A549 (cell line): ENCODE data around the gene CYP1A1. TPM values are rescaled to one million over a fixed set of nuclear protein-coding genes. Genes with fewer than 3 reads are reported as not detected.

Source experiments
- ATAC-seq, 2 experiments: fragments of 200-7000 bp in 1 of 2; fragments of >200 bp in 1 of 2; cut with Nextera tagmentation in 1 of 2; cut with Tn5 transposase in 1 of 2; 3 replicates each; pipeline versions ENCODE4 v1.8.0 to v1.9.1; 2018 to 2020; ENCODE audit warnings: mild to moderate bottlenecking in 1 of 2, moderate library complexity in 1 of 2
- CTCF ChIA-PET: fragments of 300-600 bp; sonication (Branson Sonifier 250); formaldehyde crosslinking; extraction: SDS; loops from one replicate; lab custom pipeline; 2021; ENCODE audit warnings: antibody characterized with exemption, inconsistent platforms; lab: Yijun Ruan, JAX
- POLR2A ChIA-PET: fragments of 350-600 bp; formaldehyde crosslinking; extraction: SDS; loops from one replicate; lab custom pipeline; 2021; ENCODE audit warnings: antibody characterized with exemption, inconsistent platforms; lab: Yijun Ruan, JAX
- DNase-seq, 2 experiments: peaks; one replicate each; pipeline versions ENCODE4 v3.0.0 to v3.0.0-alpha.2; 2011 to 2016; ENCODE audit warnings: low read depth in 1 of 2, low spot score in 1 of 2
- FAIRE-seq: peaks from 2 replicates; lab custom pipeline; 2011; peaks lifted over from hg19 to GRCh38; lab: Jason Lieb, UNC
- H3K27ac ChIP-seq, 2 experiments: fragments of >200 bp; sonication (Bioruptor Twin); formaldehyde crosslinking; 3 replicates each; pipeline ENCODE4 v1.5.1; 2016 to 2017
- H3K4me1 ChIP-seq: fragments of >200 bp; sonication (Bioruptor Twin); formaldehyde crosslinking; 3 replicates; pipeline ENCODE4 v1.6.1; 2016
- H3K4me2 ChIP-seq: fragments of >200 bp; sonication (Bioruptor Twin); formaldehyde crosslinking; 3 replicates; pipeline ENCODE4 v1.6.1; 2016
- H3K4me3 ChIP-seq: fragments of >200 bp; sonication (Bioruptor Twin); formaldehyde crosslinking; 3 replicates; pipeline ENCODE4 v1.5.1; 2016
- H3K9me3 ChIP-seq: fragments of >200 bp; sonication (Bioruptor Twin); formaldehyde crosslinking; 3 replicates; pipeline ENCODE4 v1.6.1; 2016
- CBX2 ChIP-seq: fragments of 200-600 bp; sonication (generic); IDR thresholded peaks from 2 replicates; pipeline ENCODE4 v1.6.1; 2016; ENCODE audit warnings: low read depth, mild to moderate bottlenecking, borderline replicate concordance
- CBX8 ChIP-seq: fragments of 200-600 bp; sonication (generic); IDR thresholded peaks from 2 replicates; pipeline ENCODE4 v1.6.1; 2016
- FOSL2 ChIP-seq, 2 experiments: fragments of 450-650 bp in 1 of 2; fragments of >200 bp in 1 of 2; sonication (Bioruptor Twin) in 1 of 2; formaldehyde crosslinking; IDR thresholded peaks; 2 replicates each; pipeline versions ENCODE4 v1.5.0 to v1.6.1; 2016 to 2020; ENCODE audit warnings: mild to moderate bottlenecking in 1 of 2, moderate library complexity in 1 of 2
- FOXS1 ChIP-seq: fragments of 250-450 bp; sonication (Bioruptor Pico); IDR thresholded peaks from 2 replicates; pipeline ENCODE4 v1.5.0; 2020; ENCODE audit warnings: mild to moderate bottlenecking, moderate library complexity
- HDAC2 ChIP-seq: fragments of 200-600 bp; sonication (generic); IDR thresholded peaks from 2 replicates; pipeline ENCODE4 v1.6.1; 2016
- JUNB ChIP-seq: fragments of >200 bp; sonication (Bioruptor Twin); formaldehyde crosslinking; IDR thresholded peaks from 2 replicates; pipeline ENCODE4 v1.6.1; 2016
- KDM1A ChIP-seq: fragments of 200-600 bp; sonication (generic); IDR thresholded peaks from 2 replicates; pipeline ENCODE4 v1.6.1; 2016; ENCODE audit warnings: low read depth, mild to moderate bottlenecking
- KDM5A ChIP-seq: fragments of 200-600 bp; sonication (generic); IDR thresholded peaks from 2 replicates; pipeline ENCODE4 v1.6.1; 2016; ENCODE audit warnings: antibody characterized with exemption, mild to moderate bottlenecking
- MAFK ChIP-seq: fragments of 450-650 bp; IDR thresholded peaks from 2 replicates; pipeline ENCODE4 v1.6.1; 2014; ENCODE audit not compliant: partially characterized antibody
- MAZ ChIP-seq: fragments of 150-350 bp; IDR thresholded peaks from 2 replicates; pipeline ENCODE4 v1.6.1; 2014; ENCODE audit warnings: antibody characterized with exemption, low read depth, low read length, borderline replicate concordance
- NPAS2 ChIP-seq: fragments of 250-450 bp; sonication (Bioruptor Pico); IDR thresholded peaks from 2 replicates; pipeline ENCODE4 v1.8.0; 2022; ENCODE audit warnings: mild to moderate bottlenecking, moderate library complexity, borderline replicate concordance
- NR3C1 ChIP-seq: fragments of >200 bp; sonication (Bioruptor Twin); formaldehyde crosslinking; IDR thresholded peaks from 3 replicates; pipeline ENCODE4 v1.6.1; 2017
- POLR2A ChIP-seq: IDR thresholded peaks from 2 replicates; pipeline ENCODE4 v1.6.1; 2012; ENCODE audit warnings: mild to moderate bottlenecking, low read length
- RARB ChIP-seq: fragments of 250-450 bp; sonication (Bioruptor Pico); IDR thresholded peaks from 2 replicates; pipeline ENCODE4 v1.8.0; 2021; ENCODE audit warnings: mild to moderate bottlenecking, moderate library complexity
- RNF2 ChIP-seq: fragments of 200-600 bp; sonication (generic); IDR thresholded peaks from 2 replicates; pipeline ENCODE4 v1.6.1; 2016; ENCODE audit warnings: low read depth, mild to moderate bottlenecking, antibody characterized with exemption, moderate library complexity, borderline replicate concordance
- SMC3 ChIP-seq: fragments of >200 bp; sonication (Bioruptor Twin); formaldehyde crosslinking; IDR thresholded peaks from 3 replicates; pipeline ENCODE4 v1.6.1; 2018; ENCODE audit warnings: inconsistent platforms
- SREBF2 ChIP-seq: fragments of 450-650 bp; IDR thresholded peaks from 2 replicates; pipeline ENCODE4 v1.6.1; 2014; ENCODE audit warnings: mild to moderate bottlenecking, moderate library complexity
- TFCP2L1 ChIP-seq: fragments of 250-450 bp; sonication (Bioruptor Pico); IDR thresholded peaks from 2 replicates; pipeline ENCODE4 v1.5.0; 2021; ENCODE audit warnings: mild to moderate bottlenecking
- TP53 ChIP-seq: fragments of 250-450 bp; sonication (Bioruptor Pico); IDR thresholded peaks from 2 replicates; pipeline ENCODE4 v1.5.0; 2021; ENCODE audit warnings: mild to moderate bottlenecking, moderate library complexity
- ZNF302 ChIP-seq: fragments of 250-450 bp; sonication (Bioruptor Pico); IDR thresholded peaks from 2 replicates; pipeline ENCODE4 v1.9.0; 2021; ENCODE audit warnings: inconsistent platforms, mild to moderate bottlenecking, moderate library complexity
- ZSCAN20 ChIP-seq: fragments of 250-450 bp; sonication (Bioruptor Pico); IDR thresholded peaks from 2 replicates; pipeline ENCODE4 v1.8.0; 2022; ENCODE audit warnings: mild to moderate bottlenecking, moderate library complexity
- WGBS: methylation state at CpG from one replicate; pipeline ENCODE4 v1.1.6; 2017; ENCODE audit errors: missing lambda C conversion rate; 5-methylcytosine and 5-hydroxymethylcytosine counted together
- polyA plus RNA-seq, 4 experiments: library from polyadenylated mRNA; depleted of rRNA in 3 of 4; stranded (reverse); fragments of >200 nt; fragmentation: RNase III in 1 of 4; extraction: RNeasy Plus Mini Kit Qiagen cat#74134 plus additional on column Dnase treatment in 1 of 4; gene quantifications; 2 replicates in 3 of 4; 3 replicates in 1 of 4; pipeline ENCODE4 v1.2.3, GENCODE V29; 2011 to 2017
- TF ChIP-seq, protein P1 (sequence below): IDR thresholded peaks from 2 replicates; pipeline ENCODE4 v1.6.1; 2012
- TF ChIP-seq, protein P2 (sequence below): fragments of 200-600 bp; sonication (generic); IDR thresholded peaks from 2 replicates; pipeline ENCODE4 v1.6.1; 2016; ENCODE audit warnings: antibody characterized with exemption, mild to moderate bottlenecking, moderate library complexity
- TF ChIP-seq, protein P3 (sequence below): fragments of >200 bp; sonication (Bioruptor Twin); formaldehyde crosslinking; IDR thresholded peaks from 3 replicates; pipeline ENCODE4 v1.6.1; 2016
- TF ChIP-seq, protein P4 (sequence below): fragments of 250-450 bp; sonication (Bioruptor Pico); IDR thresholded peaks from 2 replicates; pipeline ENCODE4 v1.5.0; 2020; ENCODE audit warnings: low read depth, mild to moderate bottlenecking, moderate library complexity
- TF ChIP-seq, protein P5 (sequence below): fragments of >200 bp; sonication (Bioruptor Twin); formaldehyde crosslinking; IDR thresholded peaks from 2 replicates; pipeline ENCODE4 v1.6.1; 2016
- TF ChIP-seq, protein P6 (sequence below): fragments of 150-350 bp; IDR thresholded peaks from 2 replicates; pipeline ENCODE4 v1.6.1; 2014; ENCODE audit warnings: low read depth, mild to moderate bottlenecking, low read length
- TF ChIP-seq, protein P7 (sequence below): fragments of >200 bp; sonication (Bioruptor Twin); formaldehyde crosslinking; IDR thresholded peaks from 3 replicates; pipeline ENCODE4 v1.5.1; 2016

Gene CYP1A1
- polyA plus RNA-seq, 2 of the 4 experiments (the other 2 are of a cell fraction), result 0.25 to 0.50 TPM

DNA sequence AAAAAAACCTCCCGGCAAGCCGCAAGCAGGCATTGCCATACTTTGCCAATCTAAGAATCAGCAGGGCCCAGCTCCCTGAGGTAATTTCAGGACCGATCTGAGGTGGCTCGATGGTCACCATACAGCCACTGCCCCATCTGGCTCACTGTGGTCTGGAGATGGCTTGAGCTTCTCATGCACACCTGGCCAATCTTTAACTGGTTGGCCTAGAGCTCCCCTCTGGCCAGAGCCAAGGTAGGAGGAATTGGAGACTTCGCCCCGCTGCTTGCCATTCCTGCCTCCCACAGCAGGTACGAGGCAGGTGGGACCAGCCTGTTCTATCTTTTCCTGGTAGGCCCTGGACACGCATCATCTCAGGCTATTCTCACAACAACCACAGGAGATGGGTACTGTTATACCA, 33.4 kb upstream of the CYP1A1 start:
- Histone ChIP-seq H3K4me2 (no peak overlapping the region), H3K27ac (no peak overlapping the region), H3K9me3 (no peaks in the 10 kb centered on the region), H3K4me1 (no peaks in the 10 kb centered on the region)
- no peak for FAIRE-seq
- ChIA-PET CTCF (interaction anchor here (7.2 to 65.6 kb wide), 3 partner anchors 12 to 126 kb away, joined by 102 to 1908 read pairs (median 701); partner anchors contain the start of genes CPLX3, LMAN1L and ULK3), POLR2A (no interaction called here)
- no peak for DNase-seq
- 85% methylated on average over 7 of the region's 8 CpGs for WGBS
- no peak for ATAC-seq
- TF ChIP-seq HDAC2, result no peak
- TF ChIP-seq, protein P1, sequence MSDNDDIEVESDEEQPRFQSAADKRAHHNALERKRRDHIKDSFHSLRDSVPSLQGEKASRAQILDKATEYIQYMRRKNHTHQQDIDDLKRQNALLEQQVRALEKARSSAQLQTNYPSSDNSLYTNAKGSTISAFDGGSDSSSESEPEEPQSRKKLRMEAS, result no peak
- TF ChIP-seq ZSCAN20 (CRISPR knock-in tag), result no peak
- TF ChIP-seq, protein P2, sequence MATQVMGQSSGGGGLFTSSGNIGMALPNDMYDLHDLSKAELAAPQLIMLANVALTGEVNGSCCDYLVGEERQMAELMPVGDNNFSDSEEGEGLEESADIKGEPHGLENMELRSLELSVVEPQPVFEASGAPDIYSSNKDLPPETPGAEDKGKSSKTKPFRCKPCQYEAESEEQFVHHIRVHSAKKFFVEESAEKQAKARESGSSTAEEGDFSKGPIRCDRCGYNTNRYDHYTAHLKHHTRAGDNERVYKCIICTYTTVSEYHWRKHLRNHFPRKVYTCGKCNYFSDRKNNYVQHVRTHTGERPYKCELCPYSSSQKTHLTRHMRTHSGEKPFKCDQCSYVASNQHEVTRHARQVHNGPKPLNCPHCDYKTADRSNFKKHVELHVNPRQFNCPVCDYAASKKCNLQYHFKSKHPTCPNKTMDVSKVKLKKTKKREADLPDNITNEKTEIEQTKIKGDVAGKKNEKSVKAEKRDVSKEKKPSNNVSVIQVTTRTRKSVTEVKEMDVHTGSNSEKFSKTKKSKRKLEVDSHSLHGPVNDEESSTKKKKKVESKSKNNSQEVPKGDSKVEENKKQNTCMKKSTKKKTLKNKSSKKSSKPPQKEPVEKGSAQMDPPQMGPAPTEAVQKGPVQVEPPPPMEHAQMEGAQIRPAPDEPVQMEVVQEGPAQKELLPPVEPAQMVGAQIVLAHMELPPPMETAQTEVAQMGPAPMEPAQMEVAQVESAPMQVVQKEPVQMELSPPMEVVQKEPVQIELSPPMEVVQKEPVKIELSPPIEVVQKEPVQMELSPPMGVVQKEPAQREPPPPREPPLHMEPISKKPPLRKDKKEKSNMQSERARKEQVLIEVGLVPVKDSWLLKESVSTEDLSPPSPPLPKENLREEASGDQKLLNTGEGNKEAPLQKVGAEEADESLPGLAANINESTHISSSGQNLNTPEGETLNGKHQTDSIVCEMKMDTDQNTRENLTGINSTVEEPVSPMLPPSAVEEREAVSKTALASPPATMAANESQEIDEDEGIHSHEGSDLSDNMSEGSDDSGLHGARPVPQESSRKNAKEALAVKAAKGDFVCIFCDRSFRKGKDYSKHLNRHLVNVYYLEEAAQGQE, result no peak
- TF ChIP-seq, protein P3, sequence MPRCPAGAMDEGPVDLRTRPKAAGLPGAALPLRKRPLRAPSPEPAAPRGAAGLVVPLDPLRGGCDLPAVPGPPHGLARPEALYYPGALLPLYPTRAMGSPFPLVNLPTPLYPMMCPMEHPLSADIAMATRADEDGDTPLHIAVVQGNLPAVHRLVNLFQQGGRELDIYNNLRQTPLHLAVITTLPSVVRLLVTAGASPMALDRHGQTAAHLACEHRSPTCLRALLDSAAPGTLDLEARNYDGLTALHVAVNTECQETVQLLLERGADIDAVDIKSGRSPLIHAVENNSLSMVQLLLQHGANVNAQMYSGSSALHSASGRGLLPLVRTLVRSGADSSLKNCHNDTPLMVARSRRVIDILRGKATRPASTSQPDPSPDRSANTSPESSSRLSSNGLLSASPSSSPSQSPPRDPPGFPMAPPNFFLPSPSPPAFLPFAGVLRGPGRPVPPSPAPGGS, result no peak
- TF ChIP-seq MAFK, result no peak
- TF ChIP-seq KDM1A, result no peak
- TF ChIP-seq SMC3, result no peak
- TF ChIP-seq RARB, result no peak
- TF ChIP-seq SREBF2, result no peak
- TF ChIP-seq, protein P4, sequence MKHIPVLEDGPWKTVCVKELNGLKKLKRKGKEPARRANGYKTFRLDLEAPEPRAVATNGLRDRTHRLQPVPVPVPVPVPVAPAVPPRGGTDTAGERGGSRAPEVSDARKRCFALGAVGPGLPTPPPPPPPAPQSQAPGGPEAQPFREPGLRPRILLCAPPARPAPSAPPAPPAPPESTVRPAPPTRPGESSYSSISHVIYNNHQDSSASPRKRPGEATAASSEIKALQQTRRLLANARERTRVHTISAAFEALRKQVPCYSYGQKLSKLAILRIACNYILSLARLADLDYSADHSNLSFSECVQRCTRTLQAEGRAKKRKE, result no peak
- TF ChIP-seq RNF2, result no peak
- no peak for TF ChIP-seq NPAS2 (CRISPR knock-in tag)
- TF ChIP-seq FOXS1 (CRISPR knock-in tag), result no peak
- TF ChIP-seq, protein P5, sequence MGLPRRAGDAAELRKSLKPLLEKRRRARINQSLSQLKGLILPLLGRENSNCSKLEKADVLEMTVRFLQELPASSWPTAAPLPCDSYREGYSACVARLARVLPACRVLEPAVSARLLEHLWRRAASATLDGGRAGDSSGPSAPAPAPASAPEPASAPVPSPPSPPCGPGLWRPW, result no peak
- no peak for TF ChIP-seq TFCP2L1 (CRISPR knock-in tag)
- no peak for TF ChIP-seq NR3C1
- TF ChIP-seq JUNB, result no peak
- TF ChIP-seq MAZ, result no peak
- TF ChIP-seq FOSL2 (IDR thresholded peaks at IDR 0.05), result no peak
- no peak for TF ChIP-seq FOSL2 (CRISPR knock-in tag; IDR thresholded peaks at IDR 0.05)
- TF ChIP-seq, all 56 proteins: peak for 0
- H3K4me3 ChIP-seq, result no peak overlapping the region

DNA sequence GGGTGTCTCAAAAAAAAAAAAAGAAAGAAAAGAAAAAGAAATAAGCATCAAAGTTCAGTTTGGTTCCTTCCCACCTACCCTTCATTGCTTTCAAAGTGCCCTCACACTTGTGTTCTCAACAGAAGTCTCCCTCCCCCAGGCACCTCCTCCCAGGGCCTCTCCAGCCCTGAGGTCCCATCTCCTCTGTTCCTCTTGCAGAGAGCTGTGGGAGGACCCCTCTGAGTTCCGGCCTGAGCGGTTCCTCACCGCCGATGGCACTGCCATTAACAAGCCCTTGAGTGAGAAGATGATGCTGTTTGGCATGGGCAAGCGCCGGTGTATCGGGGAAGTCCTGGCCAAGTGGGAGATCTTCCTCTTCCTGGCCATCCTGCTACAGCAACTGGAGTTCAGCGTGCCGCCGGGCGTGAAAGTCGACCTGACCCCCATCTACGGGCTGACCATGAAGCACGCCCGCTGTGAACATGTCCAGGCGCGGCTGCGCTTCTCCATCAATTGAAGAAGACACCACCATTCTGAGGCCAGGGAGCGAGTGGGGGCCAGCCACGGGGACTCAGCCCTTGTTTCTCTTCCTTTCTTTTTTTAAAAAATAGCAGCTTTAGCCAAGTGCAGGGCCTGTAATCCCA, 29.4 kb upstream of the CYP1A1 start:
- H3K27ac ChIP-seq, result no peak overlapping the region
- H3K9me3 ChIP-seq, result no peaks in the 10 kb centered on the region
- 78% methylated on average over 9 of the region's 20 CpGs for WGBS
- no peak for TF ChIP-seq RARB
- TF ChIP-seq KDM5A, result no peak
- no peak for TF ChIP-seq CBX2
- TF ChIP-seq POLR2A, result no peak
- TF ChIP-seq ZSCAN20 (CRISPR knock-in tag), result no peak
- TF ChIP-seq CBX8, result no peak
- TF ChIP-seq, protein P6, sequence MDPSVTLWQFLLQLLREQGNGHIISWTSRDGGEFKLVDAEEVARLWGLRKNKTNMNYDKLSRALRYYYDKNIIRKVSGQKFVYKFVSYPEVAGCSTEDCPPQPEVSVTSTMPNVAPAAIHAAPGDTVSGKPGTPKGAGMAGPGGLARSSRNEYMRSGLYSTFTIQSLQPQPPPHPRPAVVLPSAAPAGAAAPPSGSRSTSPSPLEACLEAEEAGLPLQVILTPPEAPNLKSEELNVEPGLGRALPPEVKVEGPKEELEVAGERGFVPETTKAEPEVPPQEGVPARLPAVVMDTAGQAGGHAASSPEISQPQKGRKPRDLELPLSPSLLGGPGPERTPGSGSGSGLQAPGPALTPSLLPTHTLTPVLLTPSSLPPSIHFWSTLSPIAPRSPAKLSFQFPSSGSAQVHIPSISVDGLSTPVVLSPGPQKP, result no peak
- no peak for TF ChIP-seq TP53
- TF ChIP-seq, protein P1, result no peak
- TF ChIP-seq ZNF302 (CRISPR knock-in tag), result no peak
- TF ChIP-seq, protein P7, sequence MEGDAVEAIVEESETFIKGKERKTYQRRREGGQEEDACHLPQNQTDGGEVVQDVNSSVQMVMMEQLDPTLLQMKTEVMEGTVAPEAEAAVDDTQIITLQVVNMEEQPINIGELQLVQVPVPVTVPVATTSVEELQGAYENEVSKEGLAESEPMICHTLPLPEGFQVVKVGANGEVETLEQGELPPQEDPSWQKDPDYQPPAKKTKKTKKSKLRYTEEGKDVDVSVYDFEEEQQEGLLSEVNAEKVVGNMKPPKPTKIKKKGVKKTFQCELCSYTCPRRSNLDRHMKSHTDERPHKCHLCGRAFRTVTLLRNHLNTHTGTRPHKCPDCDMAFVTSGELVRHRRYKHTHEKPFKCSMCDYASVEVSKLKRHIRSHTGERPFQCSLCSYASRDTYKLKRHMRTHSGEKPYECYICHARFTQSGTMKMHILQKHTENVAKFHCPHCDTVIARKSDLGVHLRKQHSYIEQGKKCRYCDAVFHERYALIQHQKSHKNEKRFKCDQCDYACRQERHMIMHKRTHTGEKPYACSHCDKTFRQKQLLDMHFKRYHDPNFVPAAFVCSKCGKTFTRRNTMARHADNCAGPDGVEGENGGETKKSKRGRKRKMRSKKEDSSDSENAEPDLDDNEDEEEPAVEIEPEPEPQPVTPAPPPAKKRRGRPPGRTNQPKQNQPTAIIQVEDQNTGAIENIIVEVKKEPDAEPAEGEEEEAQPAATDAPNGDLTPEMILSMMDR, result no peak
- TF ChIP-seq SMC3, result no peak

More for the DNA sequence above, 29.4 kb upstream of the CYP1A1 start:
- ChIA-PET CTCF (interaction anchor here (7.8 to 25.5 kb wide), 2 partner anchors 15 to 122 kb away, joined by 56 to 701 read pairs; no protein-coding TSS in a partner anchor), POLR2A (no interaction called here)
- Histone ChIP-seq H3K4me2 (no peak overlapping the region), H3K4me3 (no peak overlapping the region), H3K4me1 (no peaks in the 10 kb centered on the region)
- DNase-seq, result no peak
- FAIRE-seq, result no peak
- ATAC-seq, result no peak
